HepG2 (cell line): ENCODE data around the gene TRMT2A.

ENCODE experiments used
- KLF13 ChIP-seq: sonication (generic); formaldehyde crosslinking; IDR thresholded peaks from 2 replicates; pipeline ENCODE4 v1.4.0; 2020; ENCODE audit warnings: mild to moderate bottlenecking, missing genetic modification reagents
- TCF7 ChIP-seq: sonication (generic); IDR thresholded peaks from 2 replicates; pipeline ENCODE4 v1.6.1; 2016; ENCODE audit warnings: antibody characterized with exemption, low read depth
- ZBTB8A ChIP-seq: sonication (generic); formaldehyde crosslinking; IDR thresholded peaks from 2 replicates; pipeline ENCODE4 v1.4.0; 2020; ENCODE audit warnings: mild to moderate bottlenecking, low read depth, missing genetic modification reagents, borderline replicate concordance
- ZFP82 ChIP-seq: sonication (generic); formaldehyde crosslinking; IDR thresholded peaks from 2 replicates; pipeline ENCODE4 v1.5.1; 2020; ENCODE audit warnings: mild to moderate bottlenecking, missing genetic modification reagents, borderline replicate concordance
- ZNF460 ChIP-seq: sonication (generic); formaldehyde crosslinking; IDR thresholded peaks from 2 replicates; pipeline ENCODE4 v1.5.1; 2020; ENCODE audit warnings: missing genetic modification reagents, mild to moderate bottlenecking, borderline replicate concordance
- ZNF550 ChIP-seq: sonication (generic); formaldehyde crosslinking; IDR thresholded peaks from 2 replicates; pipeline ENCODE4 v1.4.0; 2020; ENCODE audit warnings: mild to moderate bottlenecking, missing genetic modification reagents, borderline replicate concordance
- ZNF577 ChIP-seq: sonication (generic); formaldehyde crosslinking; IDR thresholded peaks from 2 replicates; pipeline ENCODE4 v1.4.0; 2020; ENCODE audit warnings: mild to moderate bottlenecking, low read depth, missing genetic modification reagents, borderline replicate concordance

GRCh38 chr22:20089977-20090729, 26.9 kb downstream of the TRMT2A start:
- no peak for TF ChIP-seq ZNF577 (CRISPR knock-in tag)
- TF ChIP-seq ZBTB8A (CRISPR knock-in tag), result no peak
- no peak for TF ChIP-seq KLF13 (CRISPR knock-in tag)
- no peak for TF ChIP-seq TCF7
- TF ChIP-seq ZNF460, result no peak
- TF ChIP-seq ZFP82, result no peak
- TF ChIP-seq ZNF550 (CRISPR knock-in tag), result no peak
